GM12878 (cell line): ENCODE results near the gene C19orf18. TPM values are rescaled to one million over a fixed set of nuclear protein-coding genes. Genes with fewer than 3 reads are reported as not detected.

ENCODE experiments used
- ATAC-seq: fragments of 200-7000 bp; cut with Tn5 transposase; 3 replicates; pipeline ENCODE4 v1.9.1; 2020; ENCODE audit warnings: mild to moderate bottlenecking, moderate library complexity
- BruUV-seq: library from RNA; stranded (reverse); fragments of 400-500 nt; replicated peaks from 2 replicates; lab custom pipeline; 2021; lab: Mats Ljungman, UMichigan
- CTCF ChIA-PET: fragments of 300-600 bp; sonication (Branson Sonifier 250); formaldehyde crosslinking; extraction: SDS; loops from one replicate; lab custom pipeline; 2021; ENCODE audit warnings: inconsistent platforms; lab: Yijun Ruan, JAX
- POLR2A ChIA-PET: fragments of 350-600 bp; formaldehyde crosslinking; extraction: SDS; loops from one replicate; lab custom pipeline; 2021; ENCODE audit warnings: inconsistent platforms; lab: Charles Lee
- RAD21 ChIA-PET: fragments of 300-600 bp; sonication (Branson Sonifier 250); formaldehyde crosslinking; loops from one replicate; lab custom pipeline; 2023; ENCODE audit warnings: antibody characterized with exemption; ENCODE audit not compliant: unreplicated experiment; lab: Charles Lee
- SMC1A ChIA-PET: fragments of 300-600 bp; sonication (Branson Sonifier 250); formaldehyde crosslinking; loops from one replicate; lab custom pipeline; 2023; ENCODE audit not compliant: unreplicated experiment, uncharacterized antibody; lab: Charles Lee
- DNase-seq: peaks from one replicate; pipeline ENCODE4 v3.0.0-alpha.2; 2011; ENCODE audit warnings: low read depth, low spot score
- FAIRE-seq: peaks from 3 replicates; lab custom pipeline; 2011; peaks lifted over from hg19 to GRCh38; lab: Jason Lieb, UNC
- H2AFZ ChIP-seq: 2 replicates; pipeline ENCODE4 v1.6.0; 2011; ENCODE audit warnings: low read depth, low read length, control low read depth; ENCODE audit not compliant: control insufficient read depth
- H3K27ac ChIP-seq: 2 replicates; pipeline ENCODE4 v1.5.1; 2011; ENCODE audit warnings: control low read depth; ENCODE audit not compliant: control insufficient read depth, insufficient read depth
- H3K27me3 ChIP-seq, 2 experiments: replicated peaks in 1 of 2; 2 replicates each; pipeline versions ENCODE4 v1.6.0 to v1.6.1; 2011; ENCODE audit warnings: low read length in 1 of 2; ENCODE audit not compliant: control insufficient read depth in 2 of 2, insufficient read depth in 2 of 2
- H3K36me3 ChIP-seq, 2 experiments: 2 replicates each; pipeline ENCODE4 v1.5.1; 2011; ENCODE audit warnings: low read length in 1 of 2; ENCODE audit not compliant: control insufficient read depth in 2 of 2, insufficient read depth in 2 of 2
- H3K4me1 ChIP-seq: 2 replicates; pipeline ENCODE4 v1.6.1; 2011; ENCODE audit warnings: mild to moderate bottlenecking, low read length, moderate library complexity, mixed read lengths; ENCODE audit not compliant: control insufficient read depth, insufficient read depth
- H3K4me2 ChIP-seq: 2 replicates; pipeline ENCODE4 v1.6.0; 2011; ENCODE audit warnings: control low read depth; ENCODE audit not compliant: control insufficient read depth, insufficient read depth
- H3K4me3 ChIP-seq: fragments of 200-600 bp; sonication (generic); 2 replicates; pipeline ENCODE4 v1.5.1; 2016
- H3K79me2 ChIP-seq: 2 replicates; pipeline ENCODE4 v1.6.0; 2011; ENCODE audit warnings: low read length; ENCODE audit not compliant: control insufficient read depth, insufficient read depth
- H3K9ac ChIP-seq: 2 replicates; pipeline ENCODE4 v1.8.0; 2011; ENCODE audit warnings: low read length, control low read depth, mixed read lengths; ENCODE audit not compliant: control insufficient read depth, insufficient read depth
- H3K9me3 ChIP-seq: replicated peaks from 3 replicates; pipeline ENCODE4 v1.5.1; 2011; ENCODE audit warnings: mild to moderate bottlenecking, low read length; ENCODE audit not compliant: control insufficient read depth, insufficient read depth
- H4K20me1 ChIP-seq: 2 replicates; pipeline ENCODE4 v1.6.0; 2011; ENCODE audit not compliant: control insufficient read depth, insufficient read depth
- ATF3 ChIP-seq: IDR thresholded peaks from 2 replicates; pipeline ENCODE4 v1.6.1; 2011; ENCODE audit warnings: low read depth, mild to moderate bottlenecking, low read length, moderate library complexity, borderline replicate concordance; ENCODE audit errors: extremely low read depth
- BHLHE40 ChIP-seq, 2 experiments: fragments of 450-650 bp in 1 of 2; IDR thresholded peaks; 2 replicates each; pipeline ENCODE4 v1.6.1; 2011 to 2017; ENCODE audit warnings: low read depth in 2 of 2, borderline replicate concordance in 1 of 2, improper control_type of control experiment in 1 of 2, low read length in 1 of 2, mild to moderate bottlenecking in 1 of 2
- CEBPB ChIP-seq, 2 experiments: fragments of 150-350 bp in 1 of 2; IDR thresholded peaks; 2 replicates each; pipeline ENCODE4 v1.6.1; 2012 to 2014; ENCODE audit warnings: low read depth in 2 of 2, low read length in 2 of 2, borderline replicate concordance in 1 of 2, inconsistent platforms in 1 of 2
- CUX1 ChIP-seq: IDR thresholded peaks from 2 replicates; pipeline ENCODE4 v1.6.1; 2012; ENCODE audit warnings: improper control_type of control experiment, low read depth, low read length; ENCODE audit not compliant: insufficient replicate concordance
- E4F1 ChIP-seq: fragments of 450-650 bp; IDR thresholded peaks from 2 replicates; pipeline ENCODE4 v1.6.1; 2018; ENCODE audit warnings: borderline replicate concordance, mild to moderate bottlenecking; ENCODE audit not compliant: partially characterized antibody
- IRF4 ChIP-seq: IDR thresholded peaks from 2 replicates; pipeline ENCODE4 v1.6.1; 2011; ENCODE audit warnings: low read depth, low read length
- MXI1 ChIP-seq: fragments of 150-350 bp; IDR thresholded peaks from 2 replicates; pipeline ENCODE4 v1.6.1; 2011; ENCODE audit warnings: low read depth, mild to moderate bottlenecking, inconsistent platforms, low read length, improper control_type of control experiment
- PKNOX1 ChIP-seq: fragments of 450-650 bp; IDR thresholded peaks from 2 replicates; pipeline ENCODE4 v1.6.1; 2016; ENCODE audit warnings: mild to moderate bottlenecking
- PML ChIP-seq: IDR thresholded peaks from 2 replicates; pipeline ENCODE4 v1.6.1; 2012; ENCODE audit warnings: low read length, inconsistent platforms
- POLR2A ChIP-seq: IDR thresholded peaks from 2 replicates; pipeline ENCODE4 v1.6.1; 2011; ENCODE audit warnings: low read depth, mild to moderate bottlenecking, low read length
- SP1 ChIP-seq: IDR thresholded peaks from one replicate; pipeline ENCODE4 v1.6.1; 2011; ENCODE audit warnings: low read depth, low read length
- SPI1 ChIP-seq: IDR thresholded peaks from 2 replicates; pipeline ENCODE4 v1.6.1; 2011; ENCODE audit warnings: low read depth, mild to moderate bottlenecking, low read length, moderate library complexity, borderline replicate concordance; ENCODE audit not compliant: insufficient read depth
- YY1 ChIP-seq: IDR thresholded peaks from 2 replicates; pipeline ENCODE4 v1.6.1; 2011; ENCODE audit warnings: low read depth, mild to moderate bottlenecking, low read length
- ZBED1 ChIP-seq: IDR thresholded peaks from 2 replicates; pipeline ENCODE4 v1.6.1; 2016; ENCODE audit warnings: borderline replicate concordance
- WGBS: methylation state at CpG from one replicate; pipeline ENCODE4 v1.1.6; 2016; ENCODE audit warnings: low lambda C conversion rate; ENCODE audit not compliant: insufficient replicate concordance, insufficient coverage; ENCODE audit errors: missing lambda C conversion rate; 5-methylcytosine and 5-hydroxymethylcytosine counted together
- in situ Hi-C: fragments of 300-500 bp; cut with MboI; formaldehyde crosslinking; loops from 9 replicates; pipeline ENCODE4 v1.14.3; 2018; ENCODE audit warnings: mixed read lengths
- intact Hi-C: fragments of 100-400 bp; cut with micrococcal nuclease; formaldehyde crosslinking; loops from one replicate; pipeline ENCODE4 v1.14.2; 2022; ENCODE audit not compliant: unreplicated experiment
- polyA plus RNA-seq, 11 experiments: library from polyadenylated mRNA; depleted of rRNA in 4 of 11; unstranded in 6 of 11; stranded (reverse) in 5 of 11; fragments of >200 nt; fragmentation: Nextera tagmentation in 4 of 11; fragmentation: Illumina TruSeq in 1 of 11; extraction: Ambion mirVana in 4 of 11; extraction: Trizol in 1 of 11; gene quantifications; 1 replicate in 1 of 11; 2 replicates in 10 of 11; pipeline versions ENCODE4 v1.2.1 to v1.2.3, GENCODE V29; 2011 to 2016; ENCODE audit warnings: inconsistent platforms in 2 of 11, missing spikeins in 2 of 11, low read depth in 1 of 11
- total RNA-seq, 4 experiments: library from RNA; depleted of rRNA in 3 of 4; stranded (reverse); fragments of >200 nt in 3 of 4; fragmentation: Illumina TruSeq in 1 of 4; extraction: Trizol in 1 of 4; gene quantifications; 2 replicates each; pipeline versions ENCODE4 v1.2.1 to v1.2.3, GENCODE V29; 2013 to 2021

The C19orf18 gene
- total and polyA plus RNA-seq, 10 of the 15 experiments (the other 5 are each of a cell fraction or from before 2014, with no cell fraction given) = 0.12 to 0.29 (median 0.21) TPM; not detected in 7

DNA sequence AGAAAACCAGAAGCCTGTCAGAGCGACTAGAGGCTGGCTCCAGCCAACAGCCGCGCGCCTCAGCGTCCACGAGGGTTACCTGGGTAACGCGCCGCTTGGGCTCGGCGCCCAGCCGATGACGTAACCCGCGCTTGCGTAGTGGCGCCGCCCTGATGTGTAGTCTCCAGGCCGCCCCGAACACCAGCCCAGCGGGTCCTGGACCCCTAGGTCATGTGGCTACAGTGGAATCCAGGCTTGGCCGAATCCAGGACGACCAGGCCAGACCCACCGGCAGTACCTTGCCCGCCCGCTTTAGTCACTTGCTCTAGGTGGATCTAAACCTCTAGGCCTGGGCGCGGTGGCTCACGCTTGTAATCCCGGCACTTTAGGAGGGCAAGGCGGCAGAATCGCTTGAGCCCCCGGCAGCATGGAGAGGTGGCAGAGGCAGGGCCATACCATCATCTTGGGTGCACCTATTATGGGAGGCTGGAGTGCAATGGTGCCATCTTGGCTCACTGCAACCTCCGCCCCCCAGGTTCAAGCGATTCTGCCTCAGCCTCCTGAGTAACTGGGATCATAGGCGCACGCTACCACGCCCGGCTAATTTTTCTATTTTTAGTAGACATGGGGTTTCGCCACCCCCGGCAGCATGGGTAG lies 35.5 kb upstream of the C19orf18 start (continued):
- no peak for TF ChIP-seq PML
- peak; percentile 50; the same call in 1 of the 2 replicates for TF ChIP-seq POLR2A
- TF ChIP-seq IRF4 = no peak
- no peak for TF ChIP-seq ZBED1
- 0 out of 2 replicates have a peak, but pooled peaks have one; percentile 27 for TF ChIP-seq ATF3
- TF ChIP-seq SP1 = no peak
- no peak for TF ChIP-seq YY1

- Histone ChIP-seq H3K27ac (no peak overlapping the region), H3K4me1 (no peaks in the 10 kb centered on the region), H3K9me3 (peaks cover 30% of the 10 kb centered on the region), H4K20me1 (no peaks in the 10 kb centered on the region), H3K79me2 (no peaks in the 10 kb centered on the region), H3K9ac (no peak overlapping the region), H3K36me3 (no peaks in the 10 kb centered on the region), H3K4me2 (peak overlapping the region; percentile 68), H3K4me3 (no peak overlapping the region), H3K27me3 (no peaks in the 10 kb centered on the region), H2AFZ (no peak overlapping the region)
- ATAC-seq (no peak), DNase-seq (no peak), FAIRE-seq (no peak)
- WGBS = 42% methylated on average over 20 of the region's 21 CpGs
- ChIA-PET CTCF (no interaction called here), POLR2A (no interaction called here), SMC1A (no interaction called here), RAD21 (no interaction called here)
- intact Hi-C loops = no loop called here
- BruUV-seq = no TSS peak
- in situ Hi-C loops = no loop called here
- TF ChIP-seq BHLHE40 (IDR thresholded peaks at IDR 0.05; ENCODE audit: borderline replicate concordance in 1 of 2, low read depth in 2 of 2, low read length in 1 of 2) (no peak), CEBPB (IDR thresholded peaks at IDR 0.05; ENCODE audit: borderline replicate concordance in 1 of 2, low read depth in 2 of 2, low read length in 2 of 2) (no peak), MXI1 (no peak), CUX1 (no peak), E4F1 (no peak), SPI1 (no peak), PKNOX1 (no peak)
Measured at GRCh38 chr19:58009301-58009665, 34.9 kb upstream of the C19orf18 start.
